Activated effector memory CD4-positive, alpha-beta T cell treated with Interleukin-2 at 50 U/mL for 16 hours (primary cell): ENCODE data around the gene ZKSCAN8.
A peak's percentile ranks its signal among the peaks of the same experiment; 100 is the strongest.

Experiments
- DNase-seq: peaks from one replicate; pipeline ENCODE4 v3.0.0-alpha.2; 2020

Gene ZKSCAN8

DNA sequence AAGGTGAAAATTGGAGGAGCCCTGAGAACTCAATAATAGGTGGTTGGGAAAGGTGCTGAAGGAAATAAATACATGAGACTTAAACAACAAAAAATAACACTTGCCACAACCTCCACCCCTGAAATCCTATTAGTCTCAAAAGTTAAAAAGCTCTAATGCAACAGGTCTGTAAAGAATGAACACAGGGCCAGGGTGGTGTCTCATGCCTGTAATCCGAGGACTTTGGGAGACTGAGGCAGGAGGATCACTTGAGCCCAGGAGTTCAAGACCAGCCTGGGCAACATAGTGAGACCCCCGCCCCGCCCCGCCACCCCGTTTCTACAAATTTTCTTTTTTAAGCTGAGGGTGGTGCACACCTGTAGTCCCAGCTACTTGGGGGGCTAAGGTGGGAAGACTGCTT, 1.1 kb upstream of the ZKSCAN8 start:
- DNase-seq, result no peak

- no peak for DNase-seq
Observed at GRCh38 chr6:28142446-28142845, 763 bp downstream of the ZKSCAN8 start.

- no peak for DNase-seq
Observed at GRCh38 chr6:28145231-28145630, 3.5 kb downstream of the ZKSCAN8 start.

GRCh38 chr6:28152531-28152930, 10.8 kb downstream of the ZKSCAN8 start:
- no peak for DNase-seq

- no peak for DNase-seq
Observed at GRCh38 chr6:28153546-28153945, 11.9 kb downstream of the ZKSCAN8 start.

DNA sequence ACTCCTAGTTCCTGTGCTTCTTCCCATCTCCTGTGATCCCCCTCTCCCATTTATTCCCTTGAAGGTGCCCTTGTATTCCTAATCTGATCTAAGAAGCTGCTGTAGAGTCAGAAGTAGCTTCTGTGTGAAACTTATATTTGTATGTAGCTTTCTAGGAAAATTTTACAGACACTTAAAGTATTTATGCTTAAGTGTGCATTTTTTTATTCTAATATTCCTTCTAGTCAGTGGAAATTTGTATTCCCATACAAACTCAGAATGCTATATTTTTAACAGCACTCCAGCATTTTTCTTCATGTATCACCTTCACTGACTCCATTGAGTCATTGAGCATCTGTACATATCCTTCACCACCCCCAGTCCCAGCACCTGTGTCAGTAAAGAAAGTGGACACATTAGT, 12.7 kb downstream of the ZKSCAN8 start:
- DNase-seq, result no peak

DNA sequence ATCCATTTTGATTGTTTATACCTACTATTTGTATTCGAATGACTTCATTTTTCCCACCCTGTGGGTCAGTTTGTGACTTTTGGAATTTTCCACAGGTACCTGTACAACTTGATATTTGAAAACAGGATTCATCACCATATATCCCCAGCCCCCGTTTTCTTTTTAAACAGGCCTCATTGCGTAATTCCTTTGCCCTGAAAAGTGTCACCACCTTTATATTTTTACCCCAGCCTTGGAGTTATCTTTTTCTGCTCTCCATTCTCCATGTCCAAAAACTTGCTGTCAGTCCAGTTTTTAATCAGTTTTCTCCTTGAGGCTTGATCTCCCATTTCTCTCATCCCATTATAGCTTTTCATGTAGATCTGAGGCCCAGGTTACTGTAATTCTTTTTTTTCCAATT, 16.6 kb downstream of the ZKSCAN8 start:
- no peak for DNase-seq

- no peak for DNase-seq
Observed at GRCh38 chr6:28159029-28159607, 17.4 kb downstream of the ZKSCAN8 start.

DNA sequence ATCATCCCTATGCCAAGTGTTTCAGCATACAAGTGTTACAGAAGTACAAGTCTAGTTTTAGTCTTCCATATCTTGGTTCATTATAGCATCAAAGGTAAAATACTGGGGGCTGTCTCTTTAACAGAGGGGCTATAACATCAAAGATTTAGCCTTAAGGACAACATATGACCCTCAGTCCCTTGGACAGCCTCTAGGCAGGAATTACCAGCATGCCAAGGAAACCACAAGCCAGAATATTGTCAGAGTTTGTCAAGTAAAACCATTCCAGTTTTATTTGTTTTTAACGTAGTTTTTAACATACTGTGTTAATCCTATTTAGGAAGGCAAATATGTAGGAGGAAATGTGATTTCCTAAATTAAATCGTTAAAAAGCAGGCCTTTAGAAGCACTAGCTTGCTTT, 18.6 kb downstream of the ZKSCAN8 start:
- no peak for DNase-seq

DNA sequence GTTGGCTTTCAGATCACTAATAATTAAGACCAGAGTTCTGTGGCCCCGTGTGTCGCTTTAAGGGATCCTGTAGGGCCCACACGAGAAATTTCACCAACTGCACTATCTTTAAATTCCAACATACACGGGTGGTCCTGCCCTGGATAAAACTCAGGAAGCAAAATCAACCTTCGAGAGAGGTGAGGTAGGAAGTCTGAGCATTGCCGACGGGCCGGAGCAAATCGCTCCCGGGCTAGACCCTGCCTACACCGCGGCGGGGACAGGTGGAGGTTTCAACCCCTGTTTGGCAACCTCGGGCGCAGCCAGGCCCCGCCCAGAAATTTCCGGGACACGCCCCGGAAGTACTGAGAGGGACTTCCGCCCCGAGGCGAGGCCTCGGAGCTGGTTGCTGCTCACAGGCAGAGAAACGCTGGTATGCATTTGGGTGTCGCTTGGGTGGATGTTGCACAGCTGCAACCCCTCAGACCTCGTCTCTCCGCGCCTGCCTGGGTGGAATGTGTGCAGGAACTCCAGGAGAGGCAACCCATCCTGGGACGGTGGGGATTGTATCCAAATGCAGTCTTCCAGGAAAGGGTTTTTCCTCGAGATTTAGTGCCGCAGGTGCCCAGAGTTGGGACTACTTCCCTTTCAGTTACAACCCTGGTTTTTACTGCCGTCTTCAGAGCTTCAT, 19.9 kb downstream of the ZKSCAN8 start:
- peak; percentile 72 for DNase-seq

GRCh38 chr6:28165563-28165962, 23.9 kb downstream of the ZKSCAN8 start:
- no peak for DNase-seq

- DNase-seq, result no peak
Observed at GRCh38 chr6:28167068-28167467, 25.4 kb downstream of the ZKSCAN8 start.

DNA sequence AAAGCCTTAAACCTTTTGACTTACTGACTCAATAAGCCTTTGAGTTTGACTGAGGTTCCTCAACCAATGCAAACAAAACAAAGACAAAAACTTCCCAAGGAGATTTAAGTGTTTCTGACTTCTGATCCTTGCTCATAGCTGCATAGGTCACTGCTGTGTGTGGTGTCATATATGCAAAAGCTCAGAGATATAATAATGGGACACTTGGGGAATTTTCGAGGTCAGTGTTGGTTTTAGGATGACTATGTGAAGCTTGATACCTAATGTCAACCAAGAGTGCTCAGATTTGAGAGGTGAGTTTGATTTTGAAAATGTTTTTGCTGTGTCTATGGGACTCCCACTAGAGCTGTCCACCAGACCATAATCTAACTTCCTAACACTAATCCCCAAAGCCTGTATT, 26.2 kb downstream of the ZKSCAN8 start:
- DNase-seq, result no peak

- no peak for DNase-seq
Observed at GRCh38 chr6:28171271-28171670, 29.6 kb downstream of the ZKSCAN8 start.

- DNase-seq, result no peak
Observed at GRCh38 chr6:28172006-28172405, 30.3 kb downstream of the ZKSCAN8 start.

GRCh38 chr6:28176373-28176772, 34.7 kb downstream of the ZKSCAN8 start:
- DNase-seq, result no peak

GRCh38 chr6:28182255-28182654, 40.6 kb downstream of the ZKSCAN8 start:
- no peak for DNase-seq

DNA sequence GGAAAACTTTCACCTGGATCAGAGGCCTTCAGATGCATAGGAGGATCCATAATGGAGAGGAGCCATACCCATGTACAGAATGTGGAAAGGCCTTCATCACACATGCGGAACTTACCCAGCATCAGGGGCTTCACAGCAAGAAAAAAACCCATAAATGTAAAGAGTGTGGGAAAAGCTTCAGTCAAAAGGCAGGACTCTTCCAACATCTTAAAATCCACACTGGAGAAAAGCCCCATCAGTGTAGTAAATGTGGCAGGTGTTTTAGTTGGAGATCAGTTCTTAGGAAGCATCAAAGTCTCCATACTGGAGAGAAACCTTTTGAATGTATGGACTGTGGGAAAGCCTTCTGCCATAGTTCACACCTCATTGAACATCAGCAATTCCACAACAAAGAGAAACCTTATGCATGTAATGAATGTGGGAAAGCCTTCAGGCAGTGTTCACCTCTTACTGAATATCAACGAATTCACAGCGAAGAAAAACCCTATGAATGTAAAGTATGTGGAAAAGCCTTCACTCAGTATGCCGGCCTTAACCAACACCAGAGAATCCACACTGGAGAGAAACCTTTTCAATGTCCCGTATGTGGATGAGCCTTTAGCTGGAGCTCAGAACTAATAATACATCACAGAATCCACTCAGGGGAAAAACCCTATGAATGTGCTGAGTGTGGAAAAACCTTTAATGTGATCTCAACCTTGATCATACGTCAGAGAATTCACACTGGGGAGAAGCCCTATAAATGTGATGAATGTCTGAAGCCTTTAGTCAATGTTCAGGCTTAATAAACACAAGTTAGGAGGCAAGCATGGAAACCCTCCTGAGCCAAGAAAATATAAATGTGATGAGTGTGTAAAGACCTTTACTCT, 46.7 kb downstream of the ZKSCAN8 start:
- no peak for DNase-seq

- DNase-seq, result no peak
Observed at GRCh38 chr6:28200020-28200419, 58.3 kb downstream of the ZKSCAN8 start.

DNA sequence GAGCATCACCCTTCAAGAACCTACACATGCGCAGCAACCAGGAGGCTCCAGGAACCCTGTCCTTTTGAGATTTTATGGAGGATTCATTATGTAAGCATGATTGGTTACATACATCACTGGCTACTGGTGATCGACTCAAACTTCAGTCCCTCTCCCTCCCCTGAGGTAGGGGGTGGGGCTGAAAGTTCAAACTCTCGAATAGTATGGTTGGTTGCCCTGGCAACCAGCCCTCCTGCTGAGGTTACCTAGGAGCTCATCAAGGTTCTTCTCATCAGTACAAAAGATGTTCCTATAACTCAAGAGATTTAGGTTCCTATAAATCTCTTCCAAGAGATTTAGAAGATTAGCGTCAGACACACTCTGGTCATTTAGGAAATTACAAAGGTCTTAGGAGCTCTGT, 61.5 kb downstream of the ZKSCAN8 start:
- no peak for DNase-seq

DNA sequence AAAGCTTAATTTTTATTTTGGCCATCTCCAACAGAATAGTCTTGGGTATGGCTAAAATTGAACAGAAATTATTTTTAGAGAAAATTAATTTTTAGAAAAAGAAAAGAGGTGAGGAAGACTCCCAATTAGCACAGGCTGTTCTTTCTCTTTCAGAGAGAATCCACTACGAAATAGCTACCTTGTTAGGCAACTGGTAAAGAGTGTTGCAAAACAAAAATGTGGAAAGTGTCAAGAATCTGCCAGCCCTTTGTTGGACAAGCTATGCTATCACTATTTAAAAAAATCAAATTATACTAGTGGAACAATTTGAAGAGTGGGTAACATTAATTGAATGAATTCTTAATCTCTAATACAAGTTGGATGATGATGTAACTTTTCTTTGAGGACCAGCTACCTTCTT, 64.2 kb downstream of the ZKSCAN8 start:
- DNase-seq, result no peak

- no peak for DNase-seq
Observed at GRCh38 chr6:28206527-28206926, 64.8 kb downstream of the ZKSCAN8 start.

- DNase-seq, result no peak
Observed at GRCh38 chr6:28206928-28207509, 65.3 kb downstream of the ZKSCAN8 start.
